Measurements from ENCODE around the gene GHR. TPM values are rescaled to one million over a fixed set of nuclear protein-coding genes. Genes with fewer than 3 reads are reported as not detected.

Gene GHR
- total and polyA plus RNA-seq, 10 of the 15 experiments (the other 5 are each of a cell fraction or from before 2014, with no cell fraction given) = 0.23 to 10.2 (median 0.48) TPM

DNA sequence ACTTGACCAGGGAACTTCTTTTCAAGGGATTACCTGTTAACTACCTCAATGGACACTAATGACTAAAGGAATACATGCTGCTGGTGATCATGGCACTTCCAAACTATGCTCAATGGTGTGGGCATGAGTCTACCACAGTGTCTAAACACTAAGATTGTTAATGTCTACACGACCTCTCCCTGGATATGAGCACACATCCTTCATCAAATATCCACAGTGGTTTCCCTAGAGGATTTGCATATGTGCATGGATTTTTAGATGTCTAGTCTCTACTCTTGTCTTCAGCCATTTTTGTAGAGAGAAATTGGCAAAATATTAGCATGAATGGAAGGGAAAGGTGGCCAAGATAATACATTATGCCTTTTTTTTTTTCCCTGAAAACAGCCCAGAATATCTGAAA lies 220.1 kb downstream of the GHR start:
- Histone ChIP-seq H2AFZ (ENCODE audit: control insufficient read depth, low read depth, low read length) (no peak overlapping the region), H3K27me3 (replicated peaks in 1 of 2; ENCODE audit: control insufficient read depth in 2 of 2, insufficient read depth in 2 of 2, low read length in 1 of 2) (no peaks in the 10 kb centered on the region), H3K27ac (ENCODE audit: control insufficient read depth, insufficient read depth) (no peak overlapping the region), H3K4me2 (ENCODE audit: control insufficient read depth, insufficient read depth) (no peak overlapping the region), H3K79me2 (ENCODE audit: control insufficient read depth, insufficient read depth, low read length) (no peaks in the 10 kb centered on the region), H3K9ac (ENCODE audit: control insufficient read depth, insufficient read depth, low read length) (no peak overlapping the region), H3K4me3 (no peak overlapping the region), H3K4me1 (ENCODE audit: control insufficient read depth, insufficient read depth, low read length) (no peaks in the 10 kb centered on the region), H3K36me3 (ENCODE audit: control insufficient read depth in 2 of 2, insufficient read depth in 2 of 2, low read length in 1 of 2) (no peaks in the 10 kb centered on the region), H3K9me3 (replicated peaks; ENCODE audit: control insufficient read depth, insufficient read depth, low read length) (no peaks in the 10 kb centered on the region), H4K20me1 (ENCODE audit: control insufficient read depth, insufficient read depth) (no peaks in the 10 kb centered on the region)
- ChIA-PET CTCF (interaction anchor here (0.8 kb wide), 1 partner anchor 59 kb away, joined by 3 read pairs; no protein-coding TSS in a partner anchor), RAD21 (ENCODE audit: unreplicated experiment) (interaction anchor here (0.6 kb wide), 1 partner anchor 44 kb away, joined by 3 read pairs; no protein-coding TSS in a partner anchor), SMC1A (ENCODE audit: uncharacterized antibody, unreplicated experiment) (no interaction called here), POLR2A (no interaction called here)
- FAIRE-seq (no peak), ATAC-seq (no peak), DNase-seq (ENCODE audit: low read depth, low spot score) (no peak)
- in situ Hi-C loops (cut with MboI) = no loop called here
- 0% methylated on average over 1 of the region's 1 CpG for WGBS (ENCODE audit: insufficient coverage, insufficient replicate concordance, low lambda C conversion rate, missing lambda C conversion rate)
- intact Hi-C loops (cut with micrococcal nuclease; ENCODE audit: unreplicated experiment) = no loop called here
- BruUV-seq (replicated peaks) = no TSS peak
- TF ChIP-seq IRF4 (IDR thresholded peaks at IDR 0.05; ENCODE audit: low read depth, low read length) (no peak), TARDBP (IDR thresholded peaks at IDR 0.05; ENCODE audit: borderline replicate concordance) (no peak), SREBF1 (IDR thresholded peaks at IDR 0.05; ENCODE audit: low read length) (no peak), RFX5 (IDR thresholded peaks at IDR 0.05; ENCODE audit: low read depth, low read length) (no peak), POU2F2 (IDR thresholded peaks at IDR 0.05; ENCODE audit: borderline replicate concordance, low read depth, low read length) (no peak), POLR2A (IDR thresholded peaks at IDR 0.05; ENCODE audit: low read depth, low read length) (no peak), NRF1 (conservative IDR thresholded peaks at IDR 0.05; ENCODE audit: low read depth, low read length) (no peak), CBFB (IDR thresholded peaks at IDR 0.05; ENCODE audit: low read depth) (no peak)
- TF ChIP-seq, protein P1, sequence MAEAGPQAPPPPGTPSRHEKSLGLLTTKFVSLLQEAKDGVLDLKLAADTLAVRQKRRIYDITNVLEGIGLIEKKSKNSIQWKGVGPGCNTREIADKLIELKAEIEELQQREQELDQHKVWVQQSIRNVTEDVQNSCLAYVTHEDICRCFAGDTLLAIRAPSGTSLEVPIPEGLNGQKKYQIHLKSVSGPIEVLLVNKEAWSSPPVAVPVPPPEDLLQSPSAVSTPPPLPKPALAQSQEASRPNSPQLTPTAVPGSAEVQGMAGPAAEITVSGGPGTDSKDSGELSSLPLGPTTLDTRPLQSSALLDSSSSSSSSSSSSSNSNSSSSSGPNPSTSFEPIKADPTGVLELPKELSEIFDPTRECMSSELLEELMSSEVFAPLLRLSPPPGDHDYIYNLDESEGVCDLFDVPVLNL (IDR thresholded peaks at IDR 0.05; ENCODE audit: low read depth, low read length) = no peak
- TF ChIP-seq, protein P2, sequence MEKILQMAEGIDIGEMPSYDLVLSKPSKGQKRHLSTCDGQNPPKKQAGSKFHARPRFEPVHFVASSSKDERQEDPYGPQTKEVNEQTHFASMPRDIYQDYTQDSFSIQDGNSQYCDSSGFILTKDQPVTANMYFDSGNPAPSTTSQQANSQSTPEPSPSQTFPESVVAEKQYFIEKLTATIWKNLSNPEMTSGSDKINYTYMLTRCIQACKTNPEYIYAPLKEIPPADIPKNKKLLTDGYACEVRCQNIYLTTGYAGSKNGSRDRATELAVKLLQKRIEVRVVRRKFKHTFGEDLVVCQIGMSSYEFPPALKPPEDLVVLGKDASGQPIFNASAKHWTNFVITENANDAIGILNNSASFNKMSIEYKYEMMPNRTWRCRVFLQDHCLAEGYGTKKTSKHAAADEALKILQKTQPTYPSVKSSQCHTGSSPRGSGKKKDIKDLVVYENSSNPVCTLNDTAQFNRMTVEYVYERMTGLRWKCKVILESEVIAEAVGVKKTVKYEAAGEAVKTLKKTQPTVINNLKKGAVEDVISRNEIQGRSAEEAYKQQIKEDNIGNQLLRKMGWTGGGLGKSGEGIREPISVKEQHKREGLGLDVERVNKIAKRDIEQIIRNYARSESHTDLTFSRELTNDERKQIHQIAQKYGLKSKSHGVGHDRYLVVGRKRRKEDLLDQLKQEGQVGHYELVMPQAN (conservative IDR thresholded peaks at IDR 0.05) = no peak
- TF ChIP-seq, protein P3, sequence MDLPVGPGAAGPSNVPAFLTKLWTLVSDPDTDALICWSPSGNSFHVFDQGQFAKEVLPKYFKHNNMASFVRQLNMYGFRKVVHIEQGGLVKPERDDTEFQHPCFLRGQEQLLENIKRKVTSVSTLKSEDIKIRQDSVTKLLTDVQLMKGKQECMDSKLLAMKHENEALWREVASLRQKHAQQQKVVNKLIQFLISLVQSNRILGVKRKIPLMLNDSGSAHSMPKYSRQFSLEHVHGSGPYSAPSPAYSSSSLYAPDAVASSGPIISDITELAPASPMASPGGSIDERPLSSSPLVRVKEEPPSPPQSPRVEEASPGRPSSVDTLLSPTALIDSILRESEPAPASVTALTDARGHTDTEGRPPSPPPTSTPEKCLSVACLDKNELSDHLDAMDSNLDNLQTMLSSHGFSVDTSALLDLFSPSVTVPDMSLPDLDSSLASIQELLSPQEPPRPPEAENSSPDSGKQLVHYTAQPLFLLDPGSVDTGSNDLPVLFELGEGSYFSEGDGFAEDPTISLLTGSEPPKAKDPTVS (IDR thresholded peaks at IDR 0.05; ENCODE audit: low read depth, low read length) = no peak
- TF ChIP-seq, protein P4, sequence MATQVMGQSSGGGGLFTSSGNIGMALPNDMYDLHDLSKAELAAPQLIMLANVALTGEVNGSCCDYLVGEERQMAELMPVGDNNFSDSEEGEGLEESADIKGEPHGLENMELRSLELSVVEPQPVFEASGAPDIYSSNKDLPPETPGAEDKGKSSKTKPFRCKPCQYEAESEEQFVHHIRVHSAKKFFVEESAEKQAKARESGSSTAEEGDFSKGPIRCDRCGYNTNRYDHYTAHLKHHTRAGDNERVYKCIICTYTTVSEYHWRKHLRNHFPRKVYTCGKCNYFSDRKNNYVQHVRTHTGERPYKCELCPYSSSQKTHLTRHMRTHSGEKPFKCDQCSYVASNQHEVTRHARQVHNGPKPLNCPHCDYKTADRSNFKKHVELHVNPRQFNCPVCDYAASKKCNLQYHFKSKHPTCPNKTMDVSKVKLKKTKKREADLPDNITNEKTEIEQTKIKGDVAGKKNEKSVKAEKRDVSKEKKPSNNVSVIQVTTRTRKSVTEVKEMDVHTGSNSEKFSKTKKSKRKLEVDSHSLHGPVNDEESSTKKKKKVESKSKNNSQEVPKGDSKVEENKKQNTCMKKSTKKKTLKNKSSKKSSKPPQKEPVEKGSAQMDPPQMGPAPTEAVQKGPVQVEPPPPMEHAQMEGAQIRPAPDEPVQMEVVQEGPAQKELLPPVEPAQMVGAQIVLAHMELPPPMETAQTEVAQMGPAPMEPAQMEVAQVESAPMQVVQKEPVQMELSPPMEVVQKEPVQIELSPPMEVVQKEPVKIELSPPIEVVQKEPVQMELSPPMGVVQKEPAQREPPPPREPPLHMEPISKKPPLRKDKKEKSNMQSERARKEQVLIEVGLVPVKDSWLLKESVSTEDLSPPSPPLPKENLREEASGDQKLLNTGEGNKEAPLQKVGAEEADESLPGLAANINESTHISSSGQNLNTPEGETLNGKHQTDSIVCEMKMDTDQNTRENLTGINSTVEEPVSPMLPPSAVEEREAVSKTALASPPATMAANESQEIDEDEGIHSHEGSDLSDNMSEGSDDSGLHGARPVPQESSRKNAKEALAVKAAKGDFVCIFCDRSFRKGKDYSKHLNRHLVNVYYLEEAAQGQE (IDR thresholded peaks at IDR 0.05; ENCODE audit: low read depth, low read length) = no peak
- TF ChIP-seq, protein P5, sequence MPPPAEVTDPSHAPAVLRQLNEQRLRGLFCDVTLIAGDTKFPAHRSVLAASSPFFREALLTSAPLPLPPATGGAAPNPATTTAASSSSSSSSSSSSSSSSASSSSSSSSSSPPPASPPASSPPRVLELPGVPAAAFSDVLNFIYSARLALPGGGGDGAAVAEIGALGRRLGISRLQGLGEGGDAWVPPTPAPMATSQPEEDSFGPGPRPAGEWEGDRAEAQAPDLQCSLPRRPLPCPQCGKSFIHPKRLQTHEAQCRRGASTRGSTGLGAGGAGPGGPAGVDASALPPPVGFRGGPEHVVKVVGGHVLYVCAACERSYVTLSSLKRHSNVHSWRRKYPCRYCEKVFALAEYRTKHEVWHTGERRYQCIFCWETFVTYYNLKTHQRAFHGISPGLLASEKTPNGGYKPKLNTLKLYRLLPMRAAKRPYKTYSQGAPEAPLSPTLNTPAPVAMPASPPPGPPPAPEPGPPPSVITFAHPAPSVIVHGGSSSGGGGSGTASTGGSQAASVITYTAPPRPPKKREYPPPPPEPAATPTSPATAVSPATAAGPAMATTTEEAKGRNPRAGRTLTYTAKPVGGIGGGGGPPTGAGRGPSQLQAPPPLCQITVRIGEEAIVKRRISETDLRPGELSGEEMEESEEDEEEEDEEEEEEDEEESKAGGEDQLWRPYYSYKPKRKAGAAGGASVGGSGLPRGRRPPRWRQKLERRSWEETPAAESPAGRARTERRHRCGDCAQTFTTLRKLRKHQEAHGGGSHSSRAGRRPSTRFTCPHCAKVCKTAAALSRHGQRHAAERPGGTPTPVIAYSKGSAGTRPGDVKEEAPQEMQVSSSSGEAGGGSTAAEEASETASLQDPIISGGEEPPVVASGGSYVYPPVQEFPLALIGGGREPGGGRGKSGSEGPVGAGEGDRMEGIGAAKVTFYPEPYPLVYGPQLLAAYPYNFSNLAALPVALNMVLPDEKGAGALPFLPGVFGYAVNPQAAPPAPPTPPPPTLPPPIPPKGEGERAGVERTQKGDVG (CRISPR knock-in tag; IDR thresholded peaks at IDR 0.05) = no peak

All from GM12878 (cell line).